ENCODE data around the gene TRIOBP. TPM values are rescaled to one million over a fixed set of nuclear protein-coding genes. Genes with fewer than 3 reads are reported as not detected.
"Not testable (repeated sequence)": the region's sequence is repeated elsewhere in the genome, so short reads cannot be mapped to it uniquely, and the experiment has no call there.

TRIOBP gene
- total RNA-seq, 4 donors from 2014 or later: 54.6 to 89.1 (median 83.6) TPM

GRCh38 chr22:37797874-37798500 lies 101.1 kb downstream of the TRIOBP start:
- no peak for DNase-seq
- Histone ChIP-seq H3K4me1 (peaks cover 0 to 15% (median 3%) of the 10 kb centered on the region in 4 donors), H3K4me3 (no peak overlapping the region)

GRCh38 chr22:37799979-37800378 lies 103.1 kb downstream of the TRIOBP start:
- H3K4me1 ChIP-seq: peaks cover 0 to 31% (median 4%) of the 10 kb centered on the region in 4 donors
- H3K27ac ChIP-seq, H3K9me3 ChIP-seq, H3K4me3 ChIP-seq, DNase-seq, H3K36me3 ChIP-seq, H3K27me3 ChIP-seq: not testable (repeated sequence)

More at GRCh38 chr22:37797874-37798500, 101.1 kb downstream of the TRIOBP start:
- Histone ChIP-seq H3K36me3 (no peaks in the 10 kb centered on the region), H3K9me3 (no peaks in the 10 kb centered on the region), H3K27me3 (no peaks in the 10 kb centered on the region), H3K27ac (no peak overlapping the region)
- TF ChIP-seq POLR2A (IDR thresholded peaks at IDR 0.05) (no peak), CTCF (IDR thresholded peaks at IDR 0.05) (no peak)

- H3K4me1 ChIP-seq: peaks cover 0 to 34% (median 4%) of the 10 kb centered on the region in 4 donors
- H3K27me3 ChIP-seq: no peaks in the 10 kb centered on the region
- no peaks in the 10 kb centered on the region for H3K9me3 ChIP-seq
- peak overlapping the region; percentile 34 to 86 (median 58) for H3K4me3 ChIP-seq
- TF ChIP-seq CTCF (IDR thresholded peaks at IDR 0.05) (no peak), POLR2A (IDR thresholded peaks at IDR 0.05) (no peak)
- H3K36me3 ChIP-seq: no peaks in the 10 kb centered on the region
- DNase-seq: peak in 1 of 3 donors; percentile 63
- H3K27ac ChIP-seq: peak overlapping the region; percentile 17 to 78 (median 64)
Measured at GRCh38 chr22:37801946-37802309, 105.1 kb downstream of the TRIOBP start.

- peak in 2 of 3 donors; percentile 75 to 80 for DNase-seq
- Histone ChIP-seq H3K27me3 (no peaks in the 10 kb centered on the region), H3K36me3 (no peaks in the 10 kb centered on the region), H3K4me1 (peaks cover 0 to 39% (median 4%) of the 10 kb centered on the region in 4 donors), H3K4me3 (peak overlapping the region; percentile 34 to 86 (median 58)), H3K27ac (peak overlapping the region; percentile 17 to 78 (median 64)), H3K9me3 (no peaks in the 10 kb centered on the region)
- TF ChIP-seq POLR2A (IDR thresholded peaks at IDR 0.05): no peak
- TF ChIP-seq CTCF (IDR thresholded peaks at IDR 0.05): no peak
Measured at GRCh38 chr22:37802310-37803194, 105.7 kb downstream of the TRIOBP start.

GRCh38 chr22:37803195-37803638 lies 106.4 kb downstream of the TRIOBP start:
- TF ChIP-seq POLR2A (IDR thresholded peaks at IDR 0.05) (no peak), CTCF (IDR thresholded peaks at IDR 0.05) (no peak)
- peak overlapping the region; percentile 2 to 78 (median 64) for H3K27ac ChIP-seq
- DNase-seq: no peak
- no peaks in the 10 kb centered on the region for H3K36me3 ChIP-seq
- H3K4me1 ChIP-seq: peaks cover 0 to 42% (median 8%) of the 10 kb centered on the region in 4 donors
- H3K9me3 ChIP-seq: no peaks in the 10 kb centered on the region
- H3K27me3 ChIP-seq: no peaks in the 10 kb centered on the region
- peak overlapping the region in 2 of 4 donors; percentile 71 to 86 for H3K4me3 ChIP-seq

Data from Peyer's patch (tissue), 4 donors.